Stimulated activated naive CD4-positive, alpha-beta T cell (primary cell): ENCODE measurements around the gene PRKCA.
A peak's percentile ranks its signal among the peaks of the same experiment; 100 is the strongest.

ENCODE experiments used
- DNase-seq, 6 experiments: peaks; one replicate each; lab custom pipeline; 2025; lab: John Stamatoyannopoulos, UW

PRKCA gene

DNA sequence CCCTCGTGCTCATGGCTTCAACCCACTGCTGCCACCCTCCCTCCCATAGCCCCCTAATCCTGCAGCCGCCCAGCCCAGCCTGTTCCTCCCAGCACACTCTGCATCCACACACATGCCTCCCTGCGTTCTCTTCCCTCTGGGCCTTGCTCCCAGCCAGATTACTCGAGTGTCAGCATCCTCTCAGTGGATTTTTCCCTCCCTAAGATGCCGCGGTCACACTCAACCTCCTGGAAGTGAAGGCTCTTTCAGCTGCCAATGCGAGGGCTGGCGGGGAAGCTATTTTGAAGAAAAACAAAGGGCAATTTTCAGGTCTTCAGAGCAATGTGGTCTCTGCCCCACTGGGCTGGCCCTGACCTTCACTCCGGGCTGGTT is 509.3 kb downstream of the PRKCA start:
- no peak for DNase-seq

DNA sequence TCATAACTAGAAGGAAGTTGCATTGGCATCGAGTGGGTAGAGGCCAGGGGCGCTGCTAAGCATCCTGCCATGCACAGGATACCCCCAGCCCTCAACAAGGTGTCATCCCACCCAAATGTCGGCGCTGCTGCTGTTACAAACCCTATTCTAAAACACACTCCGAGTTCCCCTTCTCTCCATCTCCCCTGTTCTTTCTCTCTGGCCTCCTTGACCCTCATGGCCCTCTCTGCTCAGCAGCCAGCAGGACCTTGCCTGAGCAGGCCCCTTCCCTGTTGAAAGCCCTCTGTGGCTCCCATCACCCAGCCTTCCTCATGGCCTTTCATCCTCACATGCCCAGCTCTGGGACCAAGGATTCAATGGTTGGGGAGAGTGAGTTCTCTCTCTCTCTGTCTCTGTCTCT is 510.2 kb downstream of the PRKCA start:
- no peak for DNase-seq

DNA sequence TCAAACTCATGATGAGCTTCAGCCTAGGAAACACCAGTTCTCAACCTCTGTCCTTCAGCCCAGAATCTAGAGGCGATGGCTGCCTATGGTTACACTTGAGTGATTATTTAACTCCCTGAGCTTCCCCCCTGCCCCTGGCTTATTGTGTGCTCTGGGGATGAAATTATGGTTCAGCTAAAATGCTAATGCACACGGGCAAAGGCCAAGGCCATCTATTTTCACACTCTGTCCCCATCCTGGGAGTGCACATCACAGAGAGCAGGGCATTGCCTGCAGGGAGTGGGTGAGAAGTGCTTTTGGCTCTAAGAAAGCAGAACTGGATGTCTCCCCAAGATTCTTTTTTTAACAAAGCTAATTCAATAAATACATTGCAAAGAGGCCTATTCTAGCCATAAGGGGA is 510.9 kb downstream of the PRKCA start:
- no peak for DNase-seq

DNA sequence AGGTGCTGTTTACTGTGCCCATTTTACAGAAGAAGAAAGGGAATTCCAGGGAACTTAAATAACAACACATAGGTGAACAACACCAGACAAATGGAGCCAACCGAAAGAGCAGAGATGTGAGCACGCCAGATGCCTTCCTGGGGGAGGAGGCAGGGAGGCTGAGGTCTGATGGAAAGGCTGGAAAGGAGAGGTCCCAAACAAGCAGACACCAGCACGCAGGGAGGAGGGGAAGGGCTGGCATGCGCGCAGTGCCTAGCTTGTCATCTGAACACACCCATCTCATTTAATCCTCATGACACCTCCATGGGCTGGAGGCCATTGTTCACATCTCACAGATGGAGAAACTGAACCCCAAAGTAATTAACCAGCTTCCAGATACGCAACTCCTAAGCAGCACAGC is 511.6 kb downstream of the PRKCA start:
- DNase-seq = no peak

DNA sequence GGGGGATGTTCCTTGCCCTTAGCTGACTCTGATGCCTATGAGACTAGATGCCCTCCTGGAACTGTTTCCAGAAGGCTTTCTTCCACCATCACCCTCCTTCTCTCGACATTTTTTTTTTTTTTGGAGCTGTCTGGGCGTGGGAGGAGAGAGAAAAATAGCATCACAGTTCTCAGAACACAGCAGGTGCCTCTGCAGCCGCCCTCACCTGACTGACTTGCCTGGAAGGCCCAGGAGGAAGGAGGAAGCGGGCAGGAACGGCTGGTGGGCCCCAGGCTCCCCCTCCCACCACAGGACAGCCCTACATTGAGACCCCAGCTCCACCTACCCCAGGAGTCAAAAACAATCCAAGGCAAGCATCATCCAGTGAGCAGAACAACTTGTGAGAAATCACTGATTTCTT is 512.2 kb downstream of the PRKCA start:
- DNase-seq = no peak

DNA sequence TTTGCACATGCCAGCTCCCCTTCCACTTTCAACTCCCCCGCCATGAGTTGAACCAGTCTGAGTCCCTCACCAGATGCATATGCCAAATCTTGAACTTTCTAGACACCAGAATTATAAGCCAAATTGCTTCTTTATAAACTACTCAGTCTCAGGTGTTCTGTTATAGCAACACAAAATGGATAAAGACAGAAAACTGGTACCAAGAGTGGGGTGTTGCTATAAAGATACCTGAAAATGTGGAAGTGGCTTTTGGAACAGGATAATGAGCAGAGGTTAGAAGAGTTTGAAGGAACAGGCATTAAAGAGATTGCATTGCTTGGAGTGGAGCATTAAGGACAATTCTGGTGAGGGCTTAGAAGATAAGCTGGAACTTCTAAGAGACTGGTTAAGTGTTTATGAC is 515.3 kb downstream of the PRKCA start:
- DNase-seq = no peak

DNA sequence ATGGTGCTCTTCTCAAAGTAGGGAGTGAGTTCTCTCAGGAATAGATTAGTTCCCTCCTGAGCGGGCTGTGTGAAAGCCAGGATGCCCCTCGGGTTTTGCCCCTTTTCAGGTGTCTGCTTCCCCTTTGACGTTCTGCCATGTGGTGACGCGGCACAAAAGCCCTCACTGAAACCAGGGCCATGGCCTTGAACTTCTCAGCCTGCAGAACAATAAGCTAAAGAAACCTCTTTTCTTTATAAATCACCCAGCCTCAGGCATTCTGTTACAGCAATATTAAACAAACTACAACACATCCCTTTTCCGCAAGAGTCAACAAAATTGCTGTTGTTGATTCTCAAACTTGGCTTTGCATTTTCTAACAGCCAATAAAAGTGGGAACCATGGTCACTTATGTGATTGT is 517.1 kb downstream of the PRKCA start:
- no peak for DNase-seq

DNA sequence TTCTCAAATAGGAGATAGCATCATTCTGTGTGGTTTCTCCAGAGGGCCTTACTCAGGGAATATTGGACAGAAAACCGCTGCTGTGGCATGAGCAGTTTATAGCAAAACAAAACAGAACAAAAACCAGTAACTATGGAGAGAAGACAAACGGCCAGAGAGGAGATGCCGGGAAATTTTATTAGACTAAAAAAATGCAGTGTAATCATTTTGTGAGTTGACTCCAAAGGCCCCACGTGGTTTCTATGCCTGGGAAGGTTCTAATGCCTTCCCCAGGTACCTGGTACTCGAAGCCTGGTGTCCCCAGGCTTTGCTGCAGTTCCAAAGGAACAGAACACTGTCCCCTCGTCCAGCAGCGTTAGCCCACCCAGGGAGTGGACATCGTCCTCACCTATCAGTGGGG is 519.6 kb downstream of the PRKCA start:
- no peak for DNase-seq

DNA sequence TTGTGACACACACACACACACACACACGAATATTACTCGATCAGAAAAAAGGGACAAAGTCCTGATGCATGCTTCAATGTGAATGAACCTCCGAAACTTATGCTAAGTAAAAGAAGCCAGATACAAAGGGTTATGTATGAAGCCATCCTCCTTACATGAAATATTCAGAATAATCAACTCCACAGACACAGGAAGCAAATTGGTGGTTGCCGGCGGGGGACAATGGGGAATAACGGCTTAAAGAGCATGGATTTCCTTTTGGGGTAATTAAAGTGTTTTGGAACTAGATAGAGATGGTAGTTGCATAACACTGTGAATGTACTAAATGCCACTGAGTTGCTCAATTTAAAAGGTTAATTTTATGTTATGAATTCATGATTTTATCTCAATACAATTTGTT is 524.4 kb downstream of the PRKCA start:
- DNase-seq = no peak

DNA sequence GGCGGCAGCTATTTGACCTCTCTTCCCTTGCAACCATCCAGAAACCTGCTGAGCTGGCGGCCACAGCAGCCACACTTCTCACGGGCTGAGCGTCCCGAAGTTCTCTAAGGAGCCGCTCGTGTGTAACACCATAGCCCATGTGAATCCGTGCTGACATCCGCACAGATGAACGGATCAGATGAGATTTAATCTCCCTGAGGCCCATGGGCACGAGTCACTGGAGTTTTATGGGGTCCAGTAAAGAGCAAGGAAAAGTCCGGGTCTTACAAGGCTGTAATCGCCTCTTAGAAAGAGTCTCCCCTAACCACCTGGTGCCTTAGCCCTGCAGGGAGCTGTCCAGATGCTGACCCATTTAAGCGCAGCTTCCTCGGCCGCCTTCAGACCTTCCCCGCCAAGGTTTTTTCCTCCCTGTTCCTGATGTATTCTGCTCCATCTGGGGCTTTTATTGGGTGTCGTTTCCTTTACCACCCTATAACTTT is 527.0 kb downstream of the PRKCA start:
- DNase-seq = peak in 1 of 6 experiments; percentile 7

DNA sequence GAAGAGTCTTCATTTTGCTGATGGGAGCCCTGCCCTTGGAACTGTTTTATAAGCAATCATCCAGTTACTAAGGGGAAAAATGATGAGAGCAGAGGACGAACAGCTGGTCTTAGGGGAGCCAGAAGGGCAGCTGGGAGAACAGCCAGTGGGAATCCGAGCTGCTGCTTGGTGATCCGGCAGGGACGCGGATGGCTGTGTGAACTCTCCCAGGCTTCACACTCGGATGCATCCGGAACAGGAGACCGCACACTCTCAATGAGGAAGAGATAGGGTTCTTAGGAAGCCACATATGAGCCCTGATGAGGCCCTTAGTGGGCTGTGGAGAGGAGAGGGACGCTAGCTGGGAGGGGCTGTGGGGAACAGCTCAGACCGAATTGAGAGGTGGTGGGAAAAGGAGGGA is 527.5 kb downstream of the PRKCA start:
- no peak for DNase-seq

DNA sequence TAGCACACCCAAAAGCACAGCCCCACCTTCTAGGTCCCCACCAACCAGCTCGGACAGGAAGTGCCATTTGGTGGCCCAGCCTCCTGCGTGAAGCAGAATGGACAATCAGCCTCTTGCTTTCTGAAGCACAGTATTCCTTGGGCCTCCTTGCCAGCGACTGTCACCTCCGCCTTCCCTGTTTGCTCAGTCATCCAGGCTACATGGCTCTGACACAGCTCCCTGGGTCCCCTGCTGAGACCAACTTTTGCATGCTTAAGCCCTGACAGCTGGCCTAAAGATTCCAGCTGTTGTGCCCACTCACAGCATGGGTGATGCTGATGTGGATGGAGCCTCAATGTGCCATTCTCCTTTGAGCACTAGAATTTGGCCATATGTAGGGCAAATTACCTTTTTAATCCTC is 528.0 kb downstream of the PRKCA start:
- no peak for DNase-seq

DNA sequence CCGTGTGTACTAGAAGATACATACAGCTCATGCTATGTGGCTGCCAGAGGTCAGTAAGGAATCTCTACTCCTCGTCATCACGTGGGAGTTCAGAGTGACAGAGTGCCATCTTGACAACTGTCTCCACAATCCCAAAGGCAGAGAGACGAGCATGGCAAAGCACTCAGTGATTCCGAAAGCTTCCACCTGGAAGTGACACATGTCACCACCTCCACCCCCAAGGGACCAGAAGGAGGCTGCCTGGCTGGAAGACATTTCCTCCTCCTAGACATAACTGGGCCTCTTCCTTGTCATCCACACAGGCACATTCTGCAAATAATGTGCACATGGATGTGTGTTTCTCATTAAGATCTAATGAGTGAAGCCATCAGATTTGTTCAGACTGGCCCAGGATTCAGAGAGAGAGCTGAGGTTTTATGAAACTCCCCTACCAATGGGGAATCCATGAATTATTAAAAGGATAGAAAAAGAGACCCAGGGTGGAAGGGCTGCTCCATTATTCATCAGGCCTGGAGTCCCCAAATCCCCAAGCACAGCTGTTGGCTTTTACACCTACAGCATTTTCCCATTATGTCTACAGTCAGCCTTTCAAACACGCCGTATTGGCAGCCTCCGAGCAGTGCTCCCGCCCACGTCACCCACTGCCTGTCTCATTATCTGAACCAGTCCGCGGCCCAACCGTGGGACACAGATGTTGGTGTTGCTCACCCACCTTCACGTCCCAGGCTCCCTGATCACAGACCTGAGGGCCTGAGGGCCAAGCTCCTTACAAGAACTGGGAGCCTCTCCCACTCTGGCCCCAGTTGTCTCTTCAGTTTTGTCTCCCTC is 529.2 kb downstream of the PRKCA start:
- DNase-seq = no peak

DNA sequence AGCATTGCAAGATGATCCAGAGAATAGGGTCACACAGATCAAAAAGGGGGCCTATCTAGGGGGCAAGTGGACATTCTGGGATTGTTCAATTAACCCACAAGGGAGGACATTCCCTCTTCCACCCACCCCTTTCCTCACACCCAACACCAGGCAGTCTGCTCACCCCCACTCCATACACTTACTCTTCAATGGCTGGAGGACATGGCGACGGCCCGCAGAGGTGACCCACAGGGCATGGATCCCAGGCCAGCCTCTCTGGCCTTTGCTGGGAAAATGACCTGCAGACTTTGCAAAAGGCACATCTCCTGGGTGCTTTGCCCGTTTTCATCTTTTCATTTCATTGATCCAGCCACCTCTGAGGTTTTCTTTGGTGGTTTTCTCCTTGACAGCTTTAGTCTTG is 530.8 kb downstream of the PRKCA start:
- no peak for DNase-seq

DNA sequence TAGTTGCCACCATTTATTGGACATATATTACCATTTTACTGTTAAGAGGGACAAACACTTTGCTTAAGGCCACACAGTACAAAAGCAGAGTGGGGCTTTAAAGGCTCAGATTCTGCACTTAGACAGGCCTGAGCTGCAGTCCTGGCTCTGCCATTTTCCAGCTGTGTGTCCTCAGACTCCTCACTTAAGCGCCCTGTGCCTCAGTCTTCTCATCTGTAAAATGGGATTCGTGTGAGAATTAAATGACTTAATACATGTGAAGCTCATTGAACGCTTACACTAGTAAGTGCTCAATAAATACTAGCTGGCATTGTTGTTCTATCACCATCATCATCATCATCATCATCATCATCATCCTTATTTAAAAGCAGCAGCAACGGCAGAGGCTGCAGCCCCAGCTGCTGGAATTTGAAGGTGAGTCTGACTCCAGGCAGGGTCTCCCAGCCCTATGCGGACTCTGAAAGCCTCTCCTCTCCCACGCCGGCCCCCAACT is 532.1 kb downstream of the PRKCA start:
- DNase-seq = no peak

DNA sequence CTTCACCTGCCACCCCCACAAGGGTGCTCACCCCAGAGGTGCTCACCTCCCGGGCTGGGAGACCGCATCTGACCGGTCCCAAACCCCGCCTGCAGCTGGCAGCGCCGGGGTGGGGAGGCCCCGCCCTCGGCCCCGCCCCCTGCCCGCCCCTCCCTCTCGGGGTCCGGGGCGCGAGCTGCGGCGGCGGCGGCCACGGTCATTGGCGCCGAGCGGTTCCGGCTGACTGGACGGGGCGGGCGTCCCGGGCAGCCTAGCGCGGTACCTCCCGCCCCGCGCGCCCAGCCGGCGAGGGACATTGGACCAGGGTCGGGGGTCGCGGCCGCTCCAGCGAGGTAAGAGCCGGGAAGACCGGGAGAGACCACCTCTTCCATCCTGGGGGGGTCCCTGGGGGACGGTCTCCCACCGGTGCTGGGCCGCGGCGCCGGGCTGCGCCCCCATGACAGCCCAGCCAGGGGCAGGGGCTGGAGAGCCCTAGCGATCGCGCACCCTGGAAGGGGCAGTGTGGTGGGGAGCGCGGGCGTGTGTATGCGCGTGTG is 532.6 kb downstream of the PRKCA start, which contains the start of gene CACNG5:
Gene CACNG5 (plus strand): TSS at position 199 of the 536 bp plus-strand sequence. CDS start 42,216 bp downstream, outside the sequence.
- DNase-seq = no peak

DNA sequence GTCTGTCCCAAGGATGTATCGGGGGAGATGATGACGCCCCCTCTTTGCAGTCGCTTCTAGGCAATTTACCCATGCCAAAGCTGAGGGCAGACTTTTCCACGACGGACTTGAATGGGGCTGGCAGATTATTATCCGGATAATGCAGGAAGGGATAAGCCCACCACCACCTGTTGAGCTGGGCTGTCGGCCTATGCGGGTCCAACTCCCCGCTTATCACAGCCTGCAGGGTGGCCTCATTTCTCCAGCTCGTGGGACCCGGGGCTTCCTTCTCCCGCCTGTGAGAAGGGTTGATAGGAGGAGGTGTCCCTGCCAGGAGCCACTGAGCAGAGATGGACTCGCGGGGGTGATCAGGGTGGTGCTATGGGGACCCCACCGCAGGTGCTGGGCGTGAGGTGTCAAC is 533.1 kb downstream of the PRKCA start:
- DNase-seq = no peak

DNA sequence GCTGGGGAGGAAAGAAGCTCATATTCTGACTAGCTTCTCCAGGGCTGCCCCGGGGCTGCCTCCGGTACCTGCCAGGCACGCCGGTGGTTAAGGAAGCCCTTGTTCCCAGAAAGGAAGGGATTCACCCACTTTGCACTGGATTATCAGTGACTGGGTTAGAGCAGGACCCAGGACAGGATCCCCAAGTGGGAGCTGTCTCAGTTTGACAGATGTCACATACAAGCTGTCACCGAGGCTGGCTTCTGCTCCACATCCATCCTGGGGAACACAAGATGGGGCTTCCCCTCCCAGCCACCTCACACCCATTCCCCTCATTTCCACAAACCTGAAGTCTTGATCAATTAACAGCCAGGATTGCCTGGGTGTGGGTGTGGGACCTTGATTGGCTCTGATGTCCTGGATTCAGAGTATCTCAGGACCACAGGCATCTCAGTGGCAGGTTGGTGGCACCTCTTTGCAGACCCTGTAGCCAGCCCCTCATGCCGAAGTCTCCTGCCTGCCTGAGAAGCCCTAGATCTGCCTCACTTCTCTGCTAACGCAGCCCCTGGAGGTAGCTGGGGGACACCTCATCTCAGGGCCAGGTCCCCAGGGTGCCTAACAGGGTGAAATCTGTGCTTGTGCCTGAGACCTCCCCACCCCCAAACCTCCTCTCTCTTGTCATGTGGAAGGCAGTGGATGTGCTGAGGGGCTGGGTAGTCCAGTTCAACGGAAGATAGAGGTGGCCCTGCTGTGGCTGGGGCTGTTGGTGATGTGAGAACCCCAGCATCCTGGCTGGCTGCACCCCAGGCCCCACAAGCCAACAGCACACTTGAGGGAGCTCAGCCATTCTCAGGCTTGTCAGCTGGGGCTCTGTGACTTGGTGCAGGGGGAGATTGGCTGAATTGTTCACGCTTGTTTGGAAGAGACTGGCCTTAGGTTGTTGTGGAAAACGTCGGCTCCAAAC is 533.9 kb downstream of the PRKCA start:
- no peak for DNase-seq

DNA sequence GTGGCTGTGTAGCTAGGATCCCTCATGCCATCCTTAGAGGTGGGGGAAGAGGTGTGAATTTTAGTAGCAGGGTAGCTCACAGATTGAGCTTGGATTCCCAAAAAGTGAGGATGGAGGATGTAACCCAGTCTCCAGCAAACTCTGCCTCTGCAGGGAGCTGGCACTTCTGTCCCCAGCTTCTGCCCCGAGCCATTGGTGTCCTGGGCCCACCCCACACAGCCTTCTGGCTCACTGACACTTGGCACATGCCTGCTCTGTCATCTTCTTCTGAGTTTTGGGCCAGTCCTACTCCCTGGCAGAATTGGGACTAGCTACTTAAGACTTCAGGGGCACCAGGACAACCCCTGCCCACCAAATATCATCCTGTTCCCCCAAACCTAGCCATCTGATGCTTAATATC is 534.8 kb downstream of the PRKCA start:
- DNase-seq = no peak

DNA sequence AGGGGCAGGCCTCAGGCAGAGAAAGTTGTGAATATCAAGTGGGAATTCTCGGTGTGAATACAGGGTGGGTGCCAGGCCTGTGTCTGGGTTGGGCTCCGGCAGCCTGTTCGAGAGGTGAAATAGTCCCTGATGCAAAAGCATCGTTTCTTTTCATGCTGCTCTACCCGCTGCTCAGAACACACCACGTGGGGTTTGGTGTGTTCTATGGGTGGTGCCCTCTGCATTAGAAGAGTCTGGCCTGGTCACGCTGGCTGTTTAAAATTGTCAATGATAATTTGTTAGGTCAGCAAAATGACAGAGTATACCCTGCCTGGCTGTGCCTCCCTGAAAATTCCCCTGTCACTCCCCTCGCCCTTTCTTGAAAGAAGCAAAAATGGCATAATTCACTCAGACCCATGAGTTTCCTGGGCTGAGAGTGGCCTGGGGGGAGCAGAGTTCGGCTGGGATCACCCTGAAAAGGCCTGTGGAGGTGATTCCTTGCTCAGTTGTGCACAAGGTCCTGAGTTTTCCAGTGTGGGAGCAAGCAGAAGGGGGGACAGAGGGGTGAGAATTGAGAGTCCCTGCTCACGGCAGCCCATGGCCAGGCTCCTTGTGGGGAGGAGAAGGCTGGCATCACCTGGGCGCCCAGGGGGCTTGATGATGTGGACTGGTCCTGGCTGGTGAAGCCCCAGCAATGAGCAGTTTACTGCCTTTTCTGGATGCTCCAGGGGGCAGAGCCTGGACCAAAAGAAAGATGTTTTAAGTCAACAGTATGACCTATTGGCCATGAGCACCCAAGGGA is 535.7 kb downstream of the PRKCA start:
- no peak for DNase-seq

DNA sequence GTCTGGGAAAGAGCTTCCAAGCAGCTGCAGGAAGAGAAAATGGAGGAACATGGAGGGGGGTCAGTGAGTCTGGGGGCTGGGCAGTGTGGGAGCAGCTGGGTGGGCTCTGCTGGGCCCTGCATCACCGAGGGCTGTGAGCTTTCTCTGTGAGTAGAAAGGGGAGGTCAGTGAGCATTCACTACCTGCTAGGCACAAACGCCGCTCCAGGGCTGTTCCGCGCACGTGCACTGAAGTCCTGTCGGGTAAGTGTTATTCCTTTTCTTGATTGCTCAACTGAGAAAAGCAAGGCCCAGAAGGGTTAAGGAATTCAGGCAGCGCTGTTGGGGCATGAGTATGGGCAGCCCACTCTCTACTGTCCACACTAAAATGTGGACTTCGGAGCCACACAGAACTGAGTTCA is 537.2 kb downstream of the PRKCA start:
- no peak for DNase-seq

DNA sequence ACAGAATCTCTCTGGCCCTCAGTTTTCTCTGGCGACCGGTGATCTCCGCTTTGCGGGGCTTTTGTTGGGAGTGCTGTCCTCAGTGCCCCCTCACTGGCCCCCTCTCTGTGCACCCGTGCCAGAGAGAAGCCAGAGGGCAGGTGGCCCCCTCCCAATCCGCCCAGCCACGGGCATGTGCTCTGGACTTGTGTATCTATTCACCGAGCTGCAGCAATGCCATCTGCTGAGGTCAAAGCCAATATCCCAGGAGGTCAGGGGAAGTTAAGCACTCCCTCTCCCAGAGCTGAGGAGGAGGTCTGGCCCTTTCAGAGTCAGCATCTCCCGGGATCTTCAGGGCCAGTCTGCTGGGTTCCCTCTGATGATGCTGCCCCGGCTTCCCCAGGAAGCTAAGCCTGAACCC is 537.6 kb downstream of the PRKCA start:
- no peak for DNase-seq
